Mucosa of stomach (tissue), 1 donor: ENCODE measurements around the gene ECT2L.

Source experiments
- H3K27me3 ChIP-seq: one replicate; pipeline ENCODE4 v1.7.0; 2013; ENCODE audit warnings: mild to moderate bottlenecking, low read length; ENCODE audit not compliant: control insufficient read depth, insufficient read depth
- H3K36me3 ChIP-seq: one replicate; pipeline ENCODE4 v1.7.0; 2013; ENCODE audit warnings: low read length; ENCODE audit not compliant: control insufficient read depth, insufficient read depth
- H3K4me1 ChIP-seq: one replicate; pipeline ENCODE4 v1.7.0; 2013; ENCODE audit warnings: mild to moderate bottlenecking, low read length; ENCODE audit not compliant: control insufficient read depth, insufficient read depth
- H3K4me3 ChIP-seq: one replicate; pipeline ENCODE4 v1.7.0; 2013; ENCODE audit warnings: low read length
- H3K9ac ChIP-seq: one replicate; pipeline ENCODE4 v1.7.0; 2013; ENCODE audit warnings: mild to moderate bottlenecking, low read length, moderate library complexity
- H3K9me3 ChIP-seq: one replicate; pipeline ENCODE4 v1.7.0; 2013; ENCODE audit warnings: mild to moderate bottlenecking, low read length, moderate library complexity; ENCODE audit not compliant: control insufficient read depth
- donor health status: Pancreatic carcinoma.

Gene ECT2L

DNA sequence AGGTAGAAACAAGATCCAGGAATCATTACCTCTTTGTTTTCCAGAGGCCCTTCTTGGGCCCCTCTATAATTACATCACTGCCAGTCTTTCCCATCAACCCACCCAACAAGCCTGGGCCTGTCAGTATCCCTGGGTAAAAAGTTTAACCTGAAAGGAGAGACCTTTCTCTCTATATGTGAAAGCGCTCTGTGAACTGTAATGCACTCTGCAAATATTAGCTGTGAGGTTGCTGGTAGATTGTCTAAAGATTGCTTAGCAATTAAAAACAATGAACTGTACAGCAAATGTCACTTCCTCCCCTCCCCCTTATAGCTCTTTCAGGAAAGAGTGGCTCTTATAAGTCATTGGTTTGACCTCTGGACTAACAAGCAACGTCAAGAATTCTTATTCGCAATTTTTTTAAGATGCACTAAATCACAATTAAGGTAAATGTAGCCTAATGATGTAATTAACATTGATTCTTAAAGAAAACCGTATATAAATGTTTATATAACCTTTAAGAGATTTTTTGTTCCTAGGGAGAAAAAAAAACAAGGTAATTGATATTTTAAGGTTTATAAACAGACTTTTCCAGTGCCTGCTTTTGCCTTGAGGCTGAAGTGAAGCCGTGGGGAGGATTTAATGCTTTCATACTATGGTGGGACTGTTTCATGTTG lies 18.4 kb downstream of the ECT2L start:
- Histone ChIP-seq H3K36me3 (no peaks in the 10 kb centered on the region), H3K27me3 (no peaks in the 10 kb centered on the region), H3K9me3 (no peaks in the 10 kb centered on the region), H3K9ac (no peak overlapping the region), H3K4me3 (no peak overlapping the region), H3K4me1 (peaks cover 10% of the 10 kb centered on the region)

GRCh38 chr6:138815221-138815620 lies 19.3 kb downstream of the ECT2L start:
- Histone ChIP-seq H3K4me3 (no peak overlapping the region), H3K9me3 (no peaks in the 10 kb centered on the region), H3K36me3 (no peaks in the 10 kb centered on the region), H3K9ac (no peak overlapping the region), H3K27me3 (no peaks in the 10 kb centered on the region), H3K4me1 (peaks cover 10% of the 10 kb centered on the region)

- H3K4me3 ChIP-seq = no peak overlapping the region
- no peak overlapping the region for H3K9ac ChIP-seq
- H3K27me3 ChIP-seq = no peaks in the 10 kb centered on the region
- H3K4me1 ChIP-seq = peaks cover 10% of the 10 kb centered on the region
- H3K36me3 ChIP-seq = no peaks in the 10 kb centered on the region
- H3K9me3 ChIP-seq = no peaks in the 10 kb centered on the region
Measured at GRCh38 chr6:138815797-138816528, 20.1 kb downstream of the ECT2L start.

- no peaks in the 10 kb centered on the region for H3K36me3 ChIP-seq
- no peaks in the 10 kb centered on the region for H3K27me3 ChIP-seq
- no peak overlapping the region for H3K4me3 ChIP-seq
- H3K4me1 ChIP-seq = peaks cover 10% of the 10 kb centered on the region
- no peaks in the 10 kb centered on the region for H3K9me3 ChIP-seq
- no peak overlapping the region for H3K9ac ChIP-seq
Measured at GRCh38 chr6:138817799-138818198, 21.9 kb downstream of the ECT2L start.

GRCh38 chr6:138818496-138819194 lies 22.8 kb downstream of the ECT2L start:
- H3K9ac ChIP-seq = no peak overlapping the region
- H3K4me1 ChIP-seq = peaks cover 10% of the 10 kb centered on the region

GRCh38 chr6:138821519-138821918 lies 25.6 kb downstream of the ECT2L start:
- Histone ChIP-seq H3K36me3 (no peaks in the 10 kb centered on the region), H3K9ac (no peak overlapping the region), H3K4me3 (no peak overlapping the region), H3K9me3 (no peaks in the 10 kb centered on the region), H3K27me3 (no peaks in the 10 kb centered on the region), H3K4me1 (peaks cover 10% of the 10 kb centered on the region)

More at GRCh38 chr6:138818496-138819194, 22.8 kb downstream of the ECT2L start:
- Histone ChIP-seq H3K36me3 (no peaks in the 10 kb centered on the region), H3K9me3 (no peaks in the 10 kb centered on the region), H3K27me3 (no peaks in the 10 kb centered on the region), H3K4me3 (no peak overlapping the region)

- no peaks in the 10 kb centered on the region for H3K36me3 ChIP-seq
- no peaks in the 10 kb centered on the region for H3K27me3 ChIP-seq
- H3K4me1 ChIP-seq = no peaks in the 10 kb centered on the region
- H3K9ac ChIP-seq = no peak overlapping the region
- H3K9me3 ChIP-seq = no peaks in the 10 kb centered on the region
- no peak overlapping the region for H3K4me3 ChIP-seq
Measured at GRCh38 chr6:138824482-138825144, 28.7 kb downstream of the ECT2L start.

DNA sequence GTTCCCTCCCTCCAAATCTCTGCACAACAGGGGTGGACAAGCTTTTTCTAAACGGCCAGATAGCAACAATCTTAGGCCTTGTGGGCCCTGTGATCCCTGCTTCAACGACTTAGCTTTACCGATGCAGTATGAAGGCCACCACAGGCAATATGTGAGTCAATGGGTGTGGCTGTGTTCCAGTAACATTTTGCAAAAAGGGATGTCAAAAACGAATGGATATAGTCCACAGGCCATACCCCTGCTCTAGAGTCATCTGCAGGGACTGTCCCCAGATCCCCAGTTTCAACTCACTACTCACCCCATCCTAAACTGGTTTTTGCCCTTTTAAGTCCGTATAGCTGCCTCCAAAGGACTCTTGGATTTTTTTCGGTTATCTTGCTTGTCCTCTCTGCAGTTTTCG lies 34.4 kb downstream of the ECT2L start:
- no peaks in the 10 kb centered on the region for H3K4me1 ChIP-seq
- no peak overlapping the region for H3K4me3 ChIP-seq

DNA sequence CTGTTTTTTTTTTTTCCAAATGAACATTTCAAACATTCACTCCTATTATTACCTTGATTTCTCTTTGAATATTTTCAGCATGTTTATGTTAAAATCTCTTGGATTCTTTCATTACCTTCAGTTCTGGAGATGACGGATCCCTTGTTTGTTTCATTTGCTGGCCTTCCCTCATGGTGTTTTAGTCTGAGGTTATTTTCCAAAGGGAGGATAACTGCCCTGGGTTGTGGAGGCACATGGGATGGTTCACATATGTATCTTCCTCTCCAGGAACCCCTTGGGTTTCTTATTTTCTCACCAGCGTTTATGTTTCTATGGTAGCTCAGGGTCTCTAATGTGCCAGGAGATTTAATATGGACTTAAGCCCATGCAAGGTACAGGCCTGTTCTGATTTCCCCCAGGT lies 36.3 kb downstream of the ECT2L start:
- Histone ChIP-seq H3K9me3 (no peaks in the 10 kb centered on the region), H3K27me3 (no peaks in the 10 kb centered on the region), H3K4me3 (no peak overlapping the region), H3K4me1 (no peaks in the 10 kb centered on the region), H3K36me3 (no peaks in the 10 kb centered on the region), H3K9ac (no peak overlapping the region)

More for the DNA sequence above, 34.4 kb downstream of the ECT2L start:
- no peaks in the 10 kb centered on the region for H3K9me3 ChIP-seq
- H3K9ac ChIP-seq = no peak overlapping the region
- H3K27me3 ChIP-seq = no peaks in the 10 kb centered on the region
- H3K36me3 ChIP-seq = no peaks in the 10 kb centered on the region

DNA sequence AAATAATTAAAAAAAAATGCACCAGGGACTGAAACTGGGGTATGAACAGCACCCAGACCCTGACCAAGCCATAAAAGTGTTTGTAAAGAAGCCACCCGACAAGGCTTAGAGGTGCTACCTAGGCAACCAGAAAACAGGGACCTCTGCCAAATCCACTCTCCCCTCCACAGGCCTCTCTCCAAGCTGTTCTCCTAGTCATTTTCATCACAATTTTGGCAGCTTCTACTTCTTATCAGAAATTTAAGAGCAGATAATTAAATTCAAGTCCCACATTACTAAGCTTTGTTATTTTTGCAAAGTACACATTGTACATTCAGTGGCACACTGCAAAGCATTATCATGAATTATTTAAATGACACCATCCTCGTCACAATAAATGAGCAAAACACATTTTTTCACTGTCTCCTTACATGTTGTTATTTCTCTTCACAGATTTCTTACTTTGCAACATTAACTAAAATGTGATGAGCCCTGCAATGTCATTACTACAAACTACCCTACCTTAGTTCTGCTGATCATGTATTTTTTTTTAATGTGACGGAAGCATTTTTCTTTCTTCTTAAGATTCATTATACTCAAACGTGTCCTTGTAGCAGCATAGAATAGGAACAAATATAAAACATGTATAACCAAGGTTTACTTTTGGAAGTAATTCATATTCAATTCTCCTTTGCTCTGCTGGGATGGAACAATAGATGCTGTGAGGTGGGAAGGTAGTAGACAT lies 38.1 kb downstream of the ECT2L start:
- Histone ChIP-seq H3K4me3 (no peak overlapping the region), H3K27me3 (no peaks in the 10 kb centered on the region), H3K9me3 (no peaks in the 10 kb centered on the region), H3K36me3 (no peaks in the 10 kb centered on the region), H3K4me1 (no peaks in the 10 kb centered on the region), H3K9ac (no peak overlapping the region)

- Histone ChIP-seq H3K4me3 (no peak overlapping the region), H3K36me3 (no peaks in the 10 kb centered on the region), H3K4me1 (no peaks in the 10 kb centered on the region), H3K9ac (no peak overlapping the region), H3K9me3 (no peaks in the 10 kb centered on the region), H3K27me3 (no peaks in the 10 kb centered on the region)
Measured at GRCh38 chr6:138837246-138837645, 41.4 kb downstream of the ECT2L start.
